GM18505 (cell line): Measurements from ENCODE around the gene VWA1.
"Not testable (repeated sequence)": the region's sequence is repeated elsewhere in the genome, so short reads cannot be mapped to it uniquely, and the experiment has no call there.

ENCODE experiments used
- ATAC-seq: cut with Tn5 transposase; IDR thresholded peaks from one replicate; pipeline ENCODE4 v1.9.1; 2021; ENCODE audit not compliant: unreplicated experiment
- POLR2A ChIP-seq: IDR thresholded peaks from 4 replicates; pipeline ENCODE4 v1.6.1; 2011; ENCODE audit warnings: borderline replicate concordance; ENCODE audit not compliant: insufficient read depth, insufficient read length; ENCODE audit errors: extremely low read depth

Gene VWA1

DNA sequence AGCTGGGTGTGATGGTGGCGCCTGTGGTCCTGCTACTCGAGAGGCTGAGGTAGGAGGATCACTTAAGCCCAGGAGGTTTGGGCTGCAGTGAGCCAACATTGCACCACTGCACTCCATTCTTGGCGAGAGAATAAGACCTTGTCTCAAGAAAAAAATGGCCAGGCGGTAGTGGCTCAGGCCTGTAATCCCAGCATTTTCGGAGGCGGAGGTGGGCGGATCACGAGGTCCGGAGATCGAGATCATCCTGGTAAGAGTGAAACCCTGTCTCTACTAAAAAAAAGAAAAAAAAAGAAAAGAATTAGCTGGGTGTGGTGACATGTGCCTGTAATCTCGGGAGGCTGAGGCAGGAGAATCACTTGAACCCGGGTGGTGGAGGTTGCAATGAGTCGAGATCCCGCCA is 47.4 kb downstream of the VWA1 start:
- TF ChIP-seq POLR2A, result no peak
- ATAC-seq, result no peak

DNA sequence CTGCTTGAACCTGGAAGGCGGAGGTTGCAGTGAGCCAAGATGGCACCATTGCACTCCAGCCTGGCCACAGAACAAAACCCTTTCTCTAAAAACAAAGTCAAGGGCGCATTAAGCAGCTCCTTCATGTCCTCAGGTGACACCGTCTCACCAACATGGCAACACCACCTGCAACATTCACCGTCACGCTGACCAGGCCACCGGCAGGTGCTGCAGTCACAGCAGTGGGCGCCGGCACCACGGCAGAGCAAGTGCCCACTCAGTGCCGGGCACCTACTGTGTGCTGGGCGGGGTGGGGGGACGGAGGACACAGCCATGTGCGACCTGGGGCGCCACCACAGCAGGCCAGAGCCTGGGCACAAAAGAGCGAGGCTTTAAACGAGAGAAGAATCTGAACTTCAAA is 48.2 kb downstream of the VWA1 start:
- no peak for TF ChIP-seq POLR2A
- ATAC-seq, result no peak

DNA sequence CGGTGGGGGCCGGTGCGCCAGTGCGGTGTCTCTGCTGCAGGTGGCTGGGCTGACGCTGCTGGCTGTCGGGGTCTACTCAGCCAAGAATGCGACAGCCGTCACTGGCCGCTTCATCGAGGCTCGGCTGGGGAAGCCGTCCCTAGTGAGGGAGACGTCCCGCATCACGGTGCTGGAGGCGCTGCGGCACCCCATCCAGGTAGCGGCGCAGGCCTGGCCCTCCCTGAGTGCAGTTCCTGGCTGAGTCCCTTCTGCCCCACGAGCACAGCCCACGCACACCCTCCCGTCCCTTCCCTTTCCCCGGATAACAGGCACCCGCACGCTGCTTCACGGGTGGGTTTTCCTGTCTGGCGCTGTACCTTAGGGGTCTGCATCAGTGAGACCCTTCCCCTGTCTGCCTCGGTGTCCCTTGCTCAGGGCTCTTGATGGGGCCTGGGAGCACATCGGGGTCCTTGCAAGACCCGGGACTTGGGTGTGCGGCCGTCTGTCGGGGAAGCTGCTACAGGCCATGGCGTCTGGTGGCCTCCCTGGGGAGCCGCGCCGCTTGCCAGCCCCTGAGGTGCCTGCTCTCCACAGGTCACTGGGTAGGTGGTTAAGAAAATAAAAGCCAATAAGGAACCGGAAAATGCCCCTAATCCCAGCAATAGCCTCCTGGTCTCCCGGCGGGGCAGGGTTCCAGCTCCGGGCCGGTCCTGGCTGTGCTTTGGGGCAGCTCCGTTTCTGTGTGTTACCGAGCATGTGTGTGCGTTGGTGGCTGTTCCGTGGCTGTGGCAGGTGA is 49.7 kb downstream of the VWA1 start:
- ATAC-seq, result not testable (repeated sequence)

- not testable (repeated sequence) for ATAC-seq
Observed at GRCh38 chr1:1485755-1486317, 50.3 kb downstream of the VWA1 start.

GRCh38 chr1:1487701-1488100 is 52.2 kb downstream of the VWA1 start:
- no peak for ATAC-seq
- TF ChIP-seq POLR2A, result no peak

DNA sequence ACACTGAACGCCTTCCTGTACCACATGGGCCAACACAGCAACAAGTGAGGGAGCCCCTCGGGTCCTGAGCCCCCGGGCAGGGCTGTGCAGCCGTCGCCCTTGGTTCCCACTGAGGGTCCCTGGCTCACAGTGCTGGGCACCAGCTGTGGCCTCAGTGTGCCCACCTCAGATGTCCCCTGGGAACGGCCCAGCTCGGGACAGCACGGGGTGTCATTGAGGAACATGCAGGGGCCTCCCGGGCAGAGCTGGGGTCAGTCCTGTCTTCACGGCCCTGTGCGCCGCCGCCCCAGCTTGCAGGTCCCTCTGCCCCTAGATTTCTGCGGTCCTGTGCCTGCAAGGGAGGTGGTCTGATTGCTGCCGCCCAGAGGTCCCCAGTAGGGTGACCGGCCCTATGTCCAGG is 53.7 kb downstream of the VWA1 start:
- no peak for TF ChIP-seq POLR2A
- no peak for ATAC-seq

DNA sequence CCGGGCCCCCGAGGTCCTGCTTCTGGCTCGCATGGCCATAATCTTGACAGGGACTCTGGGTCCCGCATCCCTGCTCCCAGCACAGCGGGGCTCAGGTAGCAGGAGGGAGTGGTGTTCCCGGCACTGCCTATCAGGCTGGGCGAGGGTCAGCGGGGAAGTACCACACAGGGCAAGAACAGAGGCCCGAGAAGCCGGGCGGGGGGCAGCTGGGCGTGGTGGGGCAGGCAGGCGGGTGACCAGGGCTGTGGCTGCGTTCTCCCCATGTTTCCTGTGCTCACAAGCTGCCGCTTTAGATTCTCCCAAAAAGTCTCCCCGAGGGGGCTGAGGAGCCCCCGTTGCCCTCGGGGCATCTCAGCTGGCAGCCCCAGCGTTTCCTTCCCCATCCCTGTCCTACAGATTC is 54.4 kb downstream of the VWA1 start:
- no peak for ATAC-seq
- no peak for TF ChIP-seq POLR2A

DNA sequence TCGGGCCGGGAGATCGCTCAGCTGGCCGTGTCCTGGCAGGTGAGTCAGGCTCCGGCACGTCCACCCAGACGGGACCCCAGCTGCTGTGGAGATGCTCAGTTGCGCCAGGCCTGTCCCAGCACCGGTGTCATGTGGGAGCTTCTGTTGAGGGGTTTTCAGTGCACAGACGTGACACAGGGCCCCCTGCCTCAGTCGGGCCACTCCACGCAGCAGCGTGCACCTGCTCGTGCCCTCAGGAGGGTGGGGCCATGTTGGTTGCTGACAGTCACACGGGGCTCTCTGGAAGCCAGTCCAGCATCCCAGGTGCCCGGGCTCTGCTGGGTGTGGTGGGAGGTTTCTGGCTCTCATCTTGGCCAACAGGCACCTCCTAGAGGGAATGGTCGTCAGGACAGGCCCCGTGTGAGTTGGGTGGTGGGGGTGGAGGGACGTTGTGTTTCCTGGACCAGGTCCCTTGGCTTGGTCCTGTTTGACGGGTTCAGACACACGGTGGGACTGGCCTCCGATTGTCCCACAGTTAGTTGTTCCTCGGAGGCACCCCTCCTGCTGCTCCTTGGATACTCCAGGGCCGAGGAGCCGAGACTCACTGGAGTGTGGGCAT is 55.2 kb downstream of the VWA1 start:
- ATAC-seq, result no peak
- no peak for TF ChIP-seq POLR2A

GRCh38 chr1:1491601-1492000 is 56.1 kb downstream of the VWA1 start:
- ATAC-seq, result no peak

More at GRCh38 chr1:1491601-1492000, 56.1 kb downstream of the VWA1 start:
- no peak for TF ChIP-seq POLR2A
